HFF-Myc (cell line): ENCODE results near the gene DCHS1.

ENCODE experiments used
- DNase-seq: peaks from one replicate; pipeline ENCODE4 v3.0.0-alpha.2; 2011; ENCODE audit warnings: low read depth; ENCODE audit errors: extremely low read depth
- H3K4me3 ChIP-seq: replicated peaks from 2 replicates; pipeline ENCODE4 v1.5.1; 2011; ENCODE audit warnings: low read depth, mild to moderate bottlenecking, control low read depth, low read length
- TF ChIP-seq, protein P1 (sequence below): IDR thresholded peaks from 2 replicates; pipeline ENCODE4 v1.5.1; 2012; ENCODE audit warnings: mild to moderate bottlenecking, low read depth, low read length, control low read depth; ENCODE audit errors: missing control alignments

Gene DCHS1

DNA sequence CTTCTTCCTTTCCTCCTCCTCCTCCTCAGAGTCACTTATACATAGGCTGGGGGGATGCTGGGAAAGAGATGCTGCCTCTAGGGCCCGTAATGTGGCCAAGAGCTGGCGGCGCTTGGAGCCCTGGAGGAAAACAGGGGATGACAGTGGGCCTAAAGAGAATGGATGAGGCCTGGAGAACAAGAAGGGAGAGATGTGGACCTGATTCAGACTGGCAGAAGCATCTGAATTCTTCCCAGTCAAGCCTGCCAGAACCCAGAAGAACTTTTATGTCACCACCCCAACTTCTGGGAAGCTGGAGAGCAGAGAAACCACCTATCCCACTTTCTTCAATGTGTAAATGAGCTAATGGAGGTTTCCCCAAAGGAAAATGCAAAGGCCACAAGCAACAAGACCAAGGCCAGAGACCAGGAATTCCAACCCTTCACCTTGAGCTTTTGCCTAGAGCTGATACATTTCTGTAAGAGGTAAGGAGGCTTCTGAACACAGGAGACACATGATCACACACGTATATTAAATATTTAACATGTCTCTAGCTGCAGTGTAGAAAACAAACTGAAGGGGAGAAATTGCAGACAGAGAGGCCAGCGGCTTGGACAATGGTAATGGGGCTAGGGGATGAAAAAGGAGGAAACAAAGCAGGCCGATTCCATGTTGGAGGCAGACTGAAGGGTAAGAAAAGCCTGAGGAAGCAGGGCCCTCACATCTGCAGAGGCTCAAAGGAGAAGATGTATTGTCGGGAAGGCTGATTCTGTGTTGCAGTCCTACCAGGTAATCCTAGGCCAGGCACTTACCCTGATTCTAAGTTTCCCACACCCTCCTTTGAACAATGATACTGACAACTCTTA is 53.3 kb downstream of the DCHS1 start:
- TF ChIP-seq, protein P1, sequence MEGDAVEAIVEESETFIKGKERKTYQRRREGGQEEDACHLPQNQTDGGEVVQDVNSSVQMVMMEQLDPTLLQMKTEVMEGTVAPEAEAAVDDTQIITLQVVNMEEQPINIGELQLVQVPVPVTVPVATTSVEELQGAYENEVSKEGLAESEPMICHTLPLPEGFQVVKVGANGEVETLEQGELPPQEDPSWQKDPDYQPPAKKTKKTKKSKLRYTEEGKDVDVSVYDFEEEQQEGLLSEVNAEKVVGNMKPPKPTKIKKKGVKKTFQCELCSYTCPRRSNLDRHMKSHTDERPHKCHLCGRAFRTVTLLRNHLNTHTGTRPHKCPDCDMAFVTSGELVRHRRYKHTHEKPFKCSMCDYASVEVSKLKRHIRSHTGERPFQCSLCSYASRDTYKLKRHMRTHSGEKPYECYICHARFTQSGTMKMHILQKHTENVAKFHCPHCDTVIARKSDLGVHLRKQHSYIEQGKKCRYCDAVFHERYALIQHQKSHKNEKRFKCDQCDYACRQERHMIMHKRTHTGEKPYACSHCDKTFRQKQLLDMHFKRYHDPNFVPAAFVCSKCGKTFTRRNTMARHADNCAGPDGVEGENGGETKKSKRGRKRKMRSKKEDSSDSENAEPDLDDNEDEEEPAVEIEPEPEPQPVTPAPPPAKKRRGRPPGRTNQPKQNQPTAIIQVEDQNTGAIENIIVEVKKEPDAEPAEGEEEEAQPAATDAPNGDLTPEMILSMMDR = no peak
- peak overlapping the region; percentile 92 for H3K4me3 ChIP-seq
- no peak for DNase-seq

DNA sequence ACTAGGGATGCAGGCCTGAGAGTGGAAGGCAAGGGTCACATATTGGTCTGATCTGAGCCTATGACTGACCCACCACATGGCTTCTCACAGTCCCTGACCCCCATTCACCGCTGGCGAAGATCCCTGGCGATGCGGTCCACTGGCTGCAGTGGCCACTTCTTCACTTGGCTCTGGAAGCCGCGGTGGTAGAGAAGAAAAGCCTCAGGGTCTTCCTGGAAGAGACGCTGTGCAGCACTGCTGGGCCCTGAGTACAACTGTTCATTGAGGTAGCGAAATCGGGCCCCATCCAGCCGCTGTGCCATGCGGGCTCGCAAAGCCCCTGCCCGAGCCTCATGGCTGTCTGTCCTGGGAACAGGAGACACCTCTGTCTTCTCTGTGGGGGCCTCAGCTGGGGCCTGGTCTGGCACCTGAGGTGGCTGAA is 54.6 kb downstream of the DCHS1 start:
- H3K4me3 ChIP-seq = no peak overlapping the region
- TF ChIP-seq, protein P1 = no peak
- DNase-seq = no peak

DNA sequence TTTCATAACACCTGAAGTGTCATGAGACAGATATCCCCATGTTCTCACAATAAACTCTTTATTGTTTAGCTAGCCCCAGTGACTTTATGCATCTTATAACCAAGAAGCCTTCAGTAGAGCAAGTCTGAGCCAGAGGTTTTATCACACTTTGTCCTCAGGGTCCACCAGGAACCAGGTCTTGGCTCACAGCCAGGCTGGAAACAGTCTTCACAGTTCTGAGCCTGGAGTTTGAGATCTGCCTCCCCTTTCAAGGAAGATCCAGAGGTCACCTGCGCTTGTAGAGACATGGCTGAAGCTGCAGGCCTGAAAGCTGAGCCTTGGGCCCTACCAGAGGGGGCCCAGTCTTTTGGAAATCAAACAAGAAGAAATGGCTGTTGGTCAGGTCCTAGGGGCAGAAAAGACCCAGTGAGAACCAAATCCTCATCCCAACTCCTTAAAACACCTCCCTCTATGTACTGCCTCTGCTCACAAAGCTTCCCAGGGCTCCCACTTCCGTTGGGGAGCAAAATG is 55.7 kb downstream of the DCHS1 start:
- TF ChIP-seq, protein P1 = no peak

DNA sequence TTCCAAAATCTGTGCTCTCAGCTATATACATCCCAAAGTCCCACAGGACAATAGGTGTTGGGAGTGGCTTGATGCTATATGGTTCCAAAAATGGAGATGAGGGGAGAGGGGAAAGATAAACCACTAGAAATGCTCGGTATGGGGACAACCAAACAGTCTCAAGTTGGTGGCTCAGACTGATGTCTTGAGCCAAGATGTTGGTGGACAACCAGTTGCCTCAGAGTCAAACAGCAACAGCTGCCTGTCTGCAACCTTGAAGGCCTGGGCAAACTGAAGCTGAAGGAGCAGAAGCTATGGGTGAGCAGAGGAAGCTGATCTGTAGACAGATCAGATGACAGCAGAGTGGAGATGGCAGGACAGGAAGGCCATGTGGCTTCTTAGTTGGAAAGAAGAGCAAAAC is 56.2 kb downstream of the DCHS1 start:
- DNase-seq = no peak
- H3K4me3 ChIP-seq = no peak overlapping the region
- TF ChIP-seq, protein P1 = no peak

More for the DNA sequence above, 55.7 kb downstream of the DCHS1 start:
- no peak overlapping the region for H3K4me3 ChIP-seq
- DNase-seq = no peak

DNA sequence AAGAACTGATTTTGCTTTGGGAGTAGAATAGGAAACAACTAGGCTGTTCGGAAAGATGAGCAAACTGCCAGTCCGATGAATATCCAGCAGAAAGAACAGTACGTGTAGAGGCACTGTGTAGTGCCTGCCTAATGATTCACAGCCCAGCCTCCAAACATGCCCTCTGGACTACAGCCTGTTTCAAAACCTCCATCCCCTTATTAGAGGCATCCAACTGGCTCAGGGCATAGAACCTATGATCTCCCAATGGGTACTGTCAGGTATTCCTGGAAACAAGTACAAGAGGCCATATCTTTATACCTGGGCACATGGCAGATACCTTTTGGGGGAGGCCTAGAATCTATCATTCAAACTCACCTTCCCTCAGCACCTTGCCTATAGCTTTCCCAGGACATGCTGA is 57.1 kb downstream of the DCHS1 start:
- DNase-seq = no peak
- H3K4me3 ChIP-seq = no peak overlapping the region
- TF ChIP-seq, protein P1 = no peak

DNA sequence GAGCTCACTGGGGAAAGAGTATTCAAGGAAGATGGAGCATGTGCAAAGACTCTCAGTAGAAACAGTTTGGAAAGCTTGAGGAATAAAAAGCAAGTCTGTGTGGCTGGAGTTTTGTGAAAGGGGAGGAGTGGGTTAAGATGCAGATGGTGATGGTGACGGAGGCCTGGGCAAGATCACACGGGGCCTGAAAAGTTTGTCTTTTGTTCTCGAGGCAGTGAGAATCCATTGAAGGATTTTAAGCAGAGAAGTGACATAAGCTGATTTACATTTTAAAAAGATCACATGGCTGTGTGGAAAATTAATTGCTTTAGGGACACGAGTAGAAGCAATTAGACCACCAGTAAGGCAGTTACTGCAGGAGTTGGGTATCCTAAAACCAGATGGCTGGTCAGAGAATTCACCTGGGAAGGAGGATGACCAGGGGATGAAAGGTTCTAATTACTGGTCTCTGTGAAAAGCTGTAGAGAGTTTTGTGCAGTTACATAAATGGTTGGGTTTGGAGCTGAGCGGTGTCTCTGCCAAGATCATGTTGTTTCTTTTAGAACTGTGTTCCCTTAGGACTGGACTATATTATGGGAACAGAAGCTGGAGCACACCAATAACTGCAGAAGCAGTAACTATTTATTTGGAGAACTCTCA is 59.3 kb downstream of the DCHS1 start:
- no peak for DNase-seq
- H3K4me3 ChIP-seq = no peak overlapping the region
- TF ChIP-seq, protein P1 = no peak
